Measurements from ENCODE around the gene PDE8B. TPM values are rescaled to one million over a fixed set of nuclear protein-coding genes. Genes with fewer than 3 reads are reported as not detected.

PDE8B gene
- total and polyA plus RNA-seq, 2 experiments from 2014 or later, result 0.45 to 0.91 TPM

- no peak for TF ChIP-seq ZNF462 (CRISPR knock-in tag; IDR thresholded peaks at IDR 0.05)
- no peak for TF ChIP-seq CTCF (conservative IDR thresholded peaks at IDR 0.05; ENCODE audit: low read depth in 2 of 2)
- no peak for TF ChIP-seq ETS1 (IDR thresholded peaks at IDR 0.05)
Measured at GRCh38 chr5:77192441-77193050, 17.9 kb upstream of the PDE8B start (continued).

GRCh38 chr5:77194762-77195161 is 15.7 kb upstream of the PDE8B start:
- H3K36me3 ChIP-seq (ENCODE audit: insufficient read depth), result no peaks in the 10 kb centered on the region
- Mint-ChIP-seq H3K4me1 (no peaks in the 10 kb centered on the region), H3K27ac (no peak overlapping the region)
- TF ChIP-seq STAT1 (IDR thresholded peaks at IDR 0.05; ENCODE audit: unreplicated experiment) (no peak), ZNF331 (CRISPR knock-in tag; IDR thresholded peaks at IDR 0.05; ENCODE audit: low read depth) (no peak), JUNB (IDR thresholded peaks at IDR 0.05; ENCODE audit: unreplicated experiment) (no peak), NANOG (IDR thresholded peaks at IDR 0.05; ENCODE audit: borderline replicate concordance) (no peak), CREB1 (CRISPR knock-in tag; IDR thresholded peaks at IDR 0.05; ENCODE audit: low read depth) (no peak), CTCF (conservative IDR thresholded peaks at IDR 0.05; ENCODE audit: low read depth in 2 of 2) (no peak), POLR2AphosphoS5 (IDR thresholded peaks at IDR 0.05; ENCODE audit: low read depth) (no peak), EZH2 (IDR thresholded peaks at IDR 0.05; ENCODE audit: low read depth, unreplicated experiment) (no peak), ZNF114 (CRISPR knock-in tag; IDR thresholded peaks at IDR 0.05) (no peak), EZH2phosphoT487 (IDR thresholded peaks at IDR 0.05; ENCODE audit: unreplicated experiment) (no peak)

More at GRCh38 chr5:77194762-77195161, 15.7 kb upstream of the PDE8B start:
- Histone ChIP-seq H3K4me2 (no peak overlapping the region), H3K4me3 (no peak overlapping the region), H3F3A (replicated peaks; ENCODE audit: low read depth) (no peaks in the 10 kb centered on the region), H3K27me3 (ENCODE audit: insufficient read depth) (no peaks in the 10 kb centered on the region), H2AFZ (no peak overlapping the region), H4K20me1 (replicated peaks; ENCODE audit: insufficient read depth) (no peaks in the 10 kb centered on the region), H3K79me2 (replicated peaks; ENCODE audit: insufficient read depth) (no peaks in the 10 kb centered on the region), H3K9me2 (ENCODE audit: insufficient read depth) (peaks cover 8% of the 10 kb centered on the region), H3K4me1 (ENCODE audit: insufficient read depth) (no peaks in the 10 kb centered on the region), H3K27ac (ENCODE audit: low read depth) (no peak overlapping the region)
- H3K36me3 Mint-ChIP-seq (ENCODE audit: low read depth), result peaks cover 12% of the 10 kb centered on the region; the same call in 2 of the 3 replicates
- H3K9me3 Mint-ChIP-seq, result peaks cover 21% of the 10 kb centered on the region; the same call in 2 of the 3 replicates
- H3K27me3 Mint-ChIP-seq (ENCODE audit: insufficient read depth, low read depth, poor library complexity), result no peaks in the 10 kb centered on the region
- DNase-seq (ENCODE audit: low spot score), result no peak
- no peak overlapping the region for H3K4me3 Mint-ChIP-seq
- ATAC-seq, result no peak

Data from GM23338 (cell line).